Epithelial cell of esophagus (primary cell): ENCODE results near the gene SPDYE3.

ENCODE experiments used
- DNase-seq: peaks from one replicate; pipeline ENCODE4 v3.0.0; 2010; ENCODE audit warnings: low read depth
- H3K4me3 ChIP-seq: 2 replicates; pipeline ENCODE4 v1.5.1; 2011; ENCODE audit warnings: mild to moderate bottlenecking, low read length, control low read depth
- CTCF ChIP-seq: IDR thresholded peaks from 2 replicates; pipeline ENCODE4 v1.5.1; 2011; ENCODE audit warnings: low read depth, mild to moderate bottlenecking, low read length, control low read depth, inconsistent platforms; ENCODE audit not compliant: insufficient read depth; ENCODE audit errors: missing control alignments

SPDYE3 gene

GRCh38 chr7:100370746-100371145 is 63.2 kb downstream of the SPDYE3 start:
- no peak for DNase-seq
- no peak overlapping the region for H3K4me3 ChIP-seq
- TF ChIP-seq CTCF = no peak

- TF ChIP-seq CTCF = no peak
- no peak for DNase-seq
Measured at GRCh38 chr7:100371561-100372171, 64.2 kb downstream of the SPDYE3 start.

More at GRCh38 chr7:100371561-100372171, 64.2 kb downstream of the SPDYE3 start:
- H3K4me3 ChIP-seq = no peak overlapping the region
